Measurements from ENCODE around the gene GNB2.
A peak's percentile ranks its signal among the peaks of the same experiment; 100 is the strongest.
"Not testable (repeated sequence)": the region's sequence is repeated elsewhere in the genome, so short reads cannot be mapped to it uniquely, and the experiment has no call there.

GNB2 gene

GRCh38 chr7:100682228-100682741 lies 8.7 kb downstream of the GNB2 start:
- no peak for DNase-seq

DNA sequence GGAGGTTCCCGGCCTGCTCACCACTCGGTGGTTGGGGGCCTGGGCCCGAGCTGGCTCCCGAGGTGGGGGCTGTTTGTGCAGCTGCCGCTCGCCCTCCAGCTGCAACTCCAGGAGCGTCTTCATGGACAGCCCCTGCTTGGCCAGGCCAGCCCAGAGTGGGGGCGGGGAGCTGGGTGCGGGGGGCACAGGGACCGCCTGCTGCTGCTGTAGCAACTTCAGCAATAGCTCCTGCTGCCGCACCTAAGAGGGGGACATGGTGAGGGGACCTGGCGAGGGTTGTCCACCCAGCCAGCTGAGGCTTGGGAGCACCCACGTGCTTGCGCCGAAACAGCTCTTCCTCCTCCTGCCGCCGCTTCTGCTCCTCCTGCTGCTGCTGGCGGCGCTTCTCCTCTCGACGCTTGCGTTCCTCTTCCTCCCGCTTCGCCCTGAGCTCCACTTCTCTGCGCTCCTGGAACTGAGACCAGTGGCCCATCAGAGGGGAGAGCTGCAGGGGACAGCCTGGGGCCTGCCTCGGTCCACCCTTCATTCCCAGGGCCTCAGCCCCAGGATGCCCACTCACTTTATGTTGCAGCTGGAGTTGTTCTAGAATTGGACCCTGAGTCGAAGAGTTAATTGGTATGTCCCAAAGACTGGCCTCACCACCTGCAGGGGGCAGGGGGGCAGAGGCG lies 9.6 kb downstream of the GNB2 start:
- no peak for DNase-seq

DNA sequence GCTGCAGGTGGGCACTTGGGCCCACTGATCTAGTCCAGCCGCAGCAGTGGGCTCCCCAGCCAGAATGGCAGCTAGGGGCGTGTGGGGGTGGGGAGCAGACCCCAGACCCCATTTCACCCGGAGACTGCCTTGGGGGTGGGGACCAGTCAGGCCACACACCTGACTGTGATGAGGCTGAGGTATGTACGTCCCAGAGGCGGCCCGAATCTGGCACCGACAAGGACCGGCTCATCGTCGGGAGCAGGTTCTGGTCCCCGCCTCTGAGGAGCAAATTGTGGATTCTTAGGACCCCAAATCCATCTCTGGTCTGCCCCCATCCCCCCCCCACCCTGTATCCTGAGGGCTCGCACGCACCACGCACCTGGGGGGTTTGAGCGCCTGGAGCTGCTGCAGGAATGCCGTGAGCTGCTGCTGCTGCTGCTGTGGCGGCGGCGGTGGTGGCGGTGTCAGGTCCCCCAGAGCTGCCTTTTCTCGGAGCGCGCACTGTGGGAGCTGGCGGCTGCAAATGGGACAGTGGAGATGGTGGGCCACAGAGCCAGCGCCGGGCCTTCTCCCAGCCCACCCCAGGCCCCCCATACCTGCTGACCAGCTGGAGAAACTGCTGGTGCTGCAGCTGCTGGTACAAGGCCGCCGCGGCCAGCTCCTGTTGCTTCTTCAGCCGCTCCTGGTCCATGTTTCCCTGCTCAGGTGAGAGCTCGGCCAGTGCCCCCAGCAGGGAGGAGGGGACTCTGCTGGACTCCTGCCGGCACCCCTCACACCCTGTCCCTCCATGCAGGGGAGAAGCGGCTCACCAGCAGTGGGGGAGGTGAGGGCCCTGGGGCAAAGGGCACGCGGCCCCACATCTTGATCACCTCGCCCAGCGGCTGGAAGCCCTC lies 10.4 kb downstream of the GNB2 start:
- DNase-seq, result no peak

DNA sequence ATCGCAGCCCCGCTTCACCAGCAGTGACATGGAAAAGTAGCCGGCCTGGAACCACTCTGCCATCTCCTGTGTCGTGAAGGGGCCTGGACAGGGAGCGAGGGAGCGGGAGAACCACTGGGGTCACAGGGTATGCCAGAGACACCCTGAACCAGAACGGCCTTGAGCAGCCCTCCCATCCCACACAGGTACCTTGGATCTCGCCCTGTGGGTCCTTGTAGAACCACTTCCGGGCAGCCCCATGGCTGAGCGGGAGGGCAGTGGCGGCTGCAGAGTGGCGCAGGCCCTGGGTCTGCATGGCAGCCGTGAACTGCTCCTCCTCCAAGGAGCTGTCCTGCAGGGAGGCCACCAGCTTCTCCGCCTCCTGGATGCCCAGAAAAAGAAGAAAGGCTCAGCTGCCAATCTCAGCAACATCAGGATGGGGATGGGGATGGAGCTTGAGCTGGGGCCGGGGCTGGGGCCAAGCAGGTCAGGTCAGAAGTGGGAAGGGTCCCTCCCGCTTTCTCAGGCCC lies 11.0 kb downstream of the GNB2 start:
- DNase-seq, result no peak

- DNase-seq, result no peak
Observed at GRCh38 chr7:100685049-100685605, 11.6 kb downstream of the GNB2 start.

- no peak for DNase-seq
Observed at GRCh38 chr7:100685631-100686145, 12.1 kb downstream of the GNB2 start.

- no peak for DNase-seq
Observed at GRCh38 chr7:100686201-100686821, 12.8 kb downstream of the GNB2 start.

GRCh38 chr7:100686822-100687211 lies 13.3 kb downstream of the GNB2 start:
- no peak for DNase-seq

DNA sequence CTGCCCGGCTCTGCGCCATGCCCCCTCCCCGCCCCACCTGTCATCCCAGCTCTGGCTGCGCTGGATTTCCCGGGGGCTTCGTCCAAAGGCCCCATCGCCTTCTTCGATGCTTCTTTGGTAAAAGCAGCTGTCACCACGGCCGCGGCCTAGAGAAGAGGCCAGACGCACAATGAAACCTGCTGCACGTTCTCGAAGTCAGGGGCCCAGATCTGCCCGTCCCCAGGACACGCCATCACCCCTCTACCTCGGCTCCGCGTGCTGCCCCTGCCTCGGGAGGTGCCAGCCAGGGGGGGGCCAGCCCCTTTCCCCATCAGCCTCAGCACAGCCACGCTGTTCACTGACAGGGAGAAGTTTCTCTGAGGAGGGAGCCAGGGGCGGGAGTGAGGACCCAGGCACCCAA lies 13.7 kb downstream of the GNB2 start:
- DNase-seq, result no peak

DNA sequence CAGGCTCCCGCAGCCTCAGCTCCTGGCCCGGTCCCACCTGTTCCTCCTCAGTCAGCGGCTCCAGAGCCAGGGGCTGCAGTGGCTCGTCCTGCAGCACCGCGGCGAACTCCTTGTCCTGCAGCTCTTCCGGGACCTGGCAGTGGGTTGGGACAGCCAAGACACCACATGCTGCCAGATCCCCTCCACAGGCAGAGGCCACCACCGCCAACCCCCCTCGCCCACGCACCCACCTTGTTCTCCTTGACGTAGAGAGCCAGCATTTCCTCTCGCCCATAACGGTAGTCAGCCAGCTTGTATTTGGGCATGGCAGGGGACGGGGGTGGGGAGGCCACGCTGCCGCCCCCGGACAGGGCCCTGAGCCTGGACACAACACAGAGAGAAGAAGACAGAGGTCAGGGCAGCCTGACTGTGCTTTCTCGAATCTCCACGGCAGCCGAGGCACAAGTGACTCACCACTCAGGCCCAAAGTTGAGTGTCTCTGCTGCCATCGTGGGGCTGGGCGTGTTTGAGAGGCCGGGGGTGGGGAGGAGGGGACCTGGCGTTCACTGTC lies 14.3 kb downstream of the GNB2 start:
- no peak for DNase-seq

DNA sequence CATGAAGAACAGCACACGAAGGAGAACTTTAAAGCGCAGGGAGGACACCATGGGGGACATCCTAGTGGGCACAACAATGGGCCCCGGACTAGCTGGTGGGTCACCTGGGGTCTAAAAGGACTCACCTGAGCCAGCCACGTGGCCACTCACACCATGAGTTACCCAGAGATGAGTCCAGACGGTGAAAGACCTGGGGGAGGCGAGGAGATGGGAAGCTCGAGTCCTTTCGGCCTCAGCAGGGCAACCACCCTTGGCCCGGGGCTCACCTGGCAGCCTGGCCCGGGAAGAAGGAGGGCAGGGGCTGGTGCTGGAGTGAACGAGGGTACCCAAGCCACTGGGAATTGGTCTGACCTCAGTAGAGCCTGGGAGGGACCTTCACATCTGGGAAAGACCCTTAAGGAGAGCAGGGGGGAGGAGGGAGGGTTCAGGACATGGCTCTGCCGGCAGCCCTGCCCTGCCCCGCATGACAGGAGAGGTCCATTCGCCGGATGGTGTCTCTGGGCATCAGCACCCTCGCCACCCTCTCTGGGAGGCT lies 14.9 kb downstream of the GNB2 start:
- no peak for DNase-seq

GRCh38 chr7:100689230-100690135 lies 15.9 kb downstream of the GNB2 start:
- no peak for DNase-seq

- peak; percentile 85 to 90 for DNase-seq
Observed at GRCh38 chr7:100691676-100692577, 18.4 kb downstream of the GNB2 start.

DNA sequence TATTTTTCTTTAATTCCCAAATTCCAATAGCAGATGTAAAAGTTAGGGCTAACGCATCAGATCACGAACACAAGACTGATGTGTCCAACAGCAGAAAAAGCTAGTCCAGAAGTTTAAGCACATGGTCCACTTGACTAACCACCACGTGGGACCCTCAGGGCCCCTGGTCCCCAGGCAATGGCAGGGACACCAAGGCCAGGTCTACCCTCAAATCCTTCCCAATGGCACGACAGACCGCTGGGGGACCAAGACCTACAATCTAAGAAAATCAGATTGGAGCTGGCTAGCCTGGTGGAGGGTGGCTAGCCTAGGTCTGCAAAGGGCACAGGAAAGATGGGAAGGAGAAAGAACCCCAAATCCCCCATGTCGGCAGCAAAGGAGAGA lies 19.0 kb downstream of the GNB2 start:
- DNase-seq, result no peak

GRCh38 chr7:100693312-100694097 lies 20.0 kb downstream of the GNB2 start:
- no peak for DNase-seq

GRCh38 chr7:100694098-100694745 lies 20.7 kb downstream of the GNB2 start, which contains the start of gene GIGYF1:
Gene GIGYF1, minus strand, starts transcription at chr7:100694250. Its CDS starts 6,012 bp downstream, at chr7:100688238.
- DNase-seq, result peak; percentile 64 to 71

DNA sequence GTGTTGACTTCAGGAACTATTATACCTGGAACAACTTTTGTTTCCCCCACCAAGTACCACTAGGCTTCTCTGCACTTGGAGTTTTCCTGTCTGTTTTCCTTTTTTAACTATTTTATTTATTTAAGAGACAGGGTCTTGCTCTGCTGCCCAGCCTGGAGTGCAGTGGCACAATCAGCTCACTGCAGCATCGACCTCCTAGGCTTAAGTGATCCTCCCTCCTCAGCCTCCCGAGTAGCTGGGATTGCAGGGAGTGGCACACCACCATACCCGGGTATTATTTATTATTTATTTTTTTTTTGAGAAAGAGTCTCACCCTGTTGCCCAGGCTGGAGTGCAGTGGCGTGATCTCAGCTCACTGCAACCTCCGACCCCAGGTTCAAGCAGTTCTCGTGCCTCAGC lies 22.6 kb downstream of the GNB2 start:
- DNase-seq, result no peak

DNA sequence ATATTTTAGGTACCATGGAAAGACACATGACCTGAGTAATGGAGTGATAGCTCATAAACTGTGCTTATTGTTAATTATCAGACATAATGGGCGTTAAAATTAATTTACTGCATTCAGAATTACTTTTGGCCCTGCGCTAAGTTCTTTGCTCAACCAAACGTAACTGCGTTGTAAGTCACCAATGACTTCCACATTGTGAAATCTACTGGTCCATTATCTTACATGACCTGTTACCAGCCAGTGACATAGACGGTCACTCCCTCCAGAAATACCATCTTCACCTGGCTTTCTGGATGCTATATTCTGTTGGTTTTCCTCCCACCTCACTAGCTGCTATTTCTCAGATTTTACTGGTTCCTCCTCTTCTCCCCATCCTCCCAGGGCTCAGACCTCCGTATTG lies 25.5 kb downstream of the GNB2 start:
- DNase-seq, result no peak

DNA sequence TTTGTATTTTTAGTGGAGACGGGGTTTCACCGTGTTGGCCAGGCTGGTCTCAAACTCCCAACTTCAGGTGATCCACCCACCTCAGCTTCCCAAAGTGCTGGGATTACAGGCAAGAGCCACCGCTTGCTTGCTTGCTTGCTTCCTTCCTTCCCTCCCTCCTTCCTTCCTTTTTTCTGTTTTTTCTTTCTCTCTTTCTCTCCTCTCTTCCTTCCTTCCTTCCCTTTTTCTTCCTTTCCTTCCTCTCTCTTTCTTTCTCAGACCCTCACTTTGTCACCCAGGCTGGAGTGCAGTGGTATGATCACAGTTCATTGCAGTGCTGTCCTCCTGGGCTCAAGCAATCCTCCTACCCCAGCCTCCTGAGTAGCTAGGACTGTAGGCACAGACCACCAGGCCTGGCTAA lies 27.5 kb downstream of the GNB2 start:
- not testable (repeated sequence) for DNase-seq

Measured in activated CD4-positive, alpha-beta T cell treated with anti-CD3 and anti-CD28 coated beads, Interleukin-2, amount 50 U/mL, for 48 hours (primary cell).